ENCODE data around the gene EIF4G3.
"Not testable (repeated sequence)": the region's sequence is repeated elsewhere in the genome, so short reads cannot be mapped to it uniquely, and the experiment has no call there.

Gene EIF4G3

DNA sequence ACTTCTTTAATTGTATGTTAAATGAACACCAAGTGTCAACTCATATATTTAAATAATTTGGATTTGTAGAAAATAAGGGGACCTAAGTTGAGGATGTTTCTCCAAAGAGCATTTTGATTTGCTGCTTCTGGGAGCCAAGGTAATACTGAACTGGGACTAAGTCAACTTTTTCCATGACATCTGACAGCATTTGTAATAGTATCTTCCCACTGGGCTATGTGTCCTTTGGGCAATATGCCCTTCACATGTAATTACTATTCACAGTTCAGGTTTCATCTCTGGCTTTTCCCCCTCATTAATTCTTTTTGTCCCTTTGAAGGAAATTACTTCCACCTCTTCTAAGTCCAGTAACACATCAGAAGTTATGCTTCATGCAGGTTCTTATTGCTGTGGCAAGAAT lies 352.9 kb downstream of the EIF4G3 start:
- no peak for TF ChIP-seq ZFX (IDR thresholded peaks at IDR 0.05)
- TF ChIP-seq, protein P1, sequence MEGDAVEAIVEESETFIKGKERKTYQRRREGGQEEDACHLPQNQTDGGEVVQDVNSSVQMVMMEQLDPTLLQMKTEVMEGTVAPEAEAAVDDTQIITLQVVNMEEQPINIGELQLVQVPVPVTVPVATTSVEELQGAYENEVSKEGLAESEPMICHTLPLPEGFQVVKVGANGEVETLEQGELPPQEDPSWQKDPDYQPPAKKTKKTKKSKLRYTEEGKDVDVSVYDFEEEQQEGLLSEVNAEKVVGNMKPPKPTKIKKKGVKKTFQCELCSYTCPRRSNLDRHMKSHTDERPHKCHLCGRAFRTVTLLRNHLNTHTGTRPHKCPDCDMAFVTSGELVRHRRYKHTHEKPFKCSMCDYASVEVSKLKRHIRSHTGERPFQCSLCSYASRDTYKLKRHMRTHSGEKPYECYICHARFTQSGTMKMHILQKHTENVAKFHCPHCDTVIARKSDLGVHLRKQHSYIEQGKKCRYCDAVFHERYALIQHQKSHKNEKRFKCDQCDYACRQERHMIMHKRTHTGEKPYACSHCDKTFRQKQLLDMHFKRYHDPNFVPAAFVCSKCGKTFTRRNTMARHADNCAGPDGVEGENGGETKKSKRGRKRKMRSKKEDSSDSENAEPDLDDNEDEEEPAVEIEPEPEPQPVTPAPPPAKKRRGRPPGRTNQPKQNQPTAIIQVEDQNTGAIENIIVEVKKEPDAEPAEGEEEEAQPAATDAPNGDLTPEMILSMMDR (conservative IDR thresholded peaks at IDR 0.05), result no peak

DNA sequence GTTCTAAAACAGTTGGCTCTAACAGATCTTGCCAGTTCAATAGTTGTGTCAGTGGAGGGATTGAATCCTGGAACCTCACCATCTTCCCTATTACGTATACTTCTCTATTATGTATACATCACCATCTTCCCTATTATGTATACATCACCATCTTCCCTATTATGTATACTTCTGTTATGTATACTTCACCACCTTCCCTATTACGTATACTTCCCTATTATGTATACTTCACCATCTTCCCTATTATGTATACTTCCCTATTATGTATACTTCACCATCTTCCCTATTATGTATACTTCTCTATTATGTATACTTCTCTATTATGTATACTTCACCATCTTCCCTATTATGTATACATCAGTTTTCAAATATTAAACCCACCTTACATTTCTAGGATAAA lies 355.2 kb downstream of the EIF4G3 start:
- no peak overlapping the region for H3K27ac ChIP-seq
- TF ChIP-seq ZFX (IDR thresholded peaks at IDR 0.05), result no peak

More for the DNA sequence above, 352.9 kb downstream of the EIF4G3 start:
- H3K27ac ChIP-seq, result no peak overlapping the region

DNA sequence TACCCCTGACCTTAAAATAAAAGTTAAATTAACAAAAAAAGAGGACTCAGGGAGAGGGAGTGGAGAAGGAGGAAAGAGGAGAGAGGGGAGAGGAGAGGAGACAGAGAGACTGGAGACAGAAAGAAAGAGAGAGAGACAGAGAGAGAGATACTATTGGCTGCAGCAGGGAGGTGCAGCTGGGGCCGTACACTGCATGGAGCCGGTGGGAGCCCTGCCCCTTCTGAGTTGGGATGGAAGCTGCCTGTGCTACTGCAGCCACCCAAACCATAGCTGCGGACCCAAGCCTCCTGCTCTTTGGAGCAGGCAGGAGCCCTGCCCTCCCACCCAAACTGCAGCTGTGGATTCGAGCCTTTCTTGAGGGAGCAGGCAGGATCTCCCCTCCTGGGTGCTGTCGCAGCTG lies 356.9 kb downstream of the EIF4G3 start:
- no peak overlapping the region for H3K27ac ChIP-seq
- TF ChIP-seq ZFX (IDR thresholded peaks at IDR 0.05), result no peak
- TF ChIP-seq, protein P1 (conservative IDR thresholded peaks at IDR 0.05), result no peak

GRCh38 chr1:20814534-20814871 lies 362.2 kb downstream of the EIF4G3 start:
- no peak for TF ChIP-seq ZFX (IDR thresholded peaks at IDR 0.05)
- TF ChIP-seq, protein P1 (conservative IDR thresholded peaks at IDR 0.05), result no peak
- H3K27ac ChIP-seq, result no peak overlapping the region

- no peak overlapping the region for H3K27ac ChIP-seq
- TF ChIP-seq ZFX (IDR thresholded peaks at IDR 0.05), result no peak
- TF ChIP-seq, protein P1 (conservative IDR thresholded peaks at IDR 0.05), result no peak
These were observed 364.8 kb downstream of the EIF4G3 start for GRCh38 chr1:20811916-20812315.

DNA sequence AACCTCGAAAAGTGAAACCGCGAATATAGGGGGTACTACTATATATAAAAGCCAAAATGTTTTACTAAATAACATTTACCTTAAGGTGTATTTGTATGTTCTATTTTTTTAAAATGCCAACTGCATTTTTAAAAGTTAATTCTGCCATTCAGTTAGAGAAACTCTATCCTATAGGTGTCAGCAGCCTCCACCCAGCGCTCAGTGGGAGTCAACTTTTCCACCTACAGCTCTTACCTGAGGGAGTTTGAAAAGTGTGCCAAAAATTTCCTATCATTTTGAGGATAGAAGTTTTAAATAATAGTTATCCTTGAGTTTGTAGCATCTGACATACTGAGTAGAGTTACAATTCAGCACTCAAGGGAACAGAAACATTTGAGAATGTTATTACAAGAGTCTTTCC lies 383.5 kb downstream of the EIF4G3 start:
- TF ChIP-seq, protein P1 (conservative IDR thresholded peaks at IDR 0.05), result no peak
- no peak for TF ChIP-seq ZFX (IDR thresholded peaks at IDR 0.05)
- no peak overlapping the region for H3K27ac ChIP-seq

DNA sequence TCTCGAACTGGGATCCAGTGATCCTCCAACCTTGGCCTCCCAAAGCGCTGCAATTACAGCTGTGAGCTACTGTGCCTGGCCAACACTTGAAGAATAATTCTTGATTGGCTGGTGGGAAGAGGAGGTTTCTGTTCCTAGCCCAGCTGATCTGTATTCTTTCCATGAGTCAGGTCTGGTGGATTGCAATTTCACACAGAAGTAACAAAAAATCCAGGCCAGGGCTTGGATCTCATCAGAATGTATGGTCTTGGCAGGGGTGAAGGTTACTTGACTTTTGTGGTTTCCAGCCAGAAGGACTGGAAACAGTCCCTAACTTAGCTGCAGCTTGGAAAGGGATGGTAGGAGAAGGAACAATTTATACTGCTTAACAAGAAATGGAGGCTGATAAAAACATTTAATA lies 384.5 kb downstream of the EIF4G3 start:
- no peak overlapping the region for H3K27ac ChIP-seq
- no peak for TF ChIP-seq ZFX (IDR thresholded peaks at IDR 0.05)
- TF ChIP-seq, protein P1 (conservative IDR thresholded peaks at IDR 0.05), result no peak

- H3K27ac ChIP-seq, result no peak overlapping the region
These were observed 385.9 kb downstream of the EIF4G3 start for GRCh38 chr1:20790785-20791184.

DNA sequence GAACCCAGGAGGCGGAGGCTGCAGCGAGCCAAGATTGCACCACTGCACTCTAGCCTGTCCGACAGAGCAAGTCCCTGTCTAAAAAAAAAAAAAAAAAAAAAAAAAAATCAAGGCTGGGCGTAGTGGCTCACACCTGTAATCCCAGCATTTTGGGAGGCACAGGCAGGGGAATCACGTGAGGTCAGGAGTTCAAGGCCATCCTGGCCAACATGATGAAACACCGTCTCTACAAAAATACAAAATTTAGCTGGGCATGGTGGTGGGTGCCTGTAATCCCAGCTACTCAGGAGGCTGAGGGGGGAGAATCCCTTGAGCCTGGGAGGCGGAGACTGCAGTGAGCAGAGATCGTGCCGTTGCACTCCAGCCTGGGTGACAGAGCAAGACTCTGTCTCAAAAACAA lies 387.1 kb downstream of the EIF4G3 start:
- not testable (repeated sequence) for H3K27ac ChIP-seq

More at GRCh38 chr1:20790785-20791184, 385.9 kb downstream of the EIF4G3 start:
- TF ChIP-seq, protein P1 (conservative IDR thresholded peaks at IDR 0.05), result no peak
- TF ChIP-seq ZFX (IDR thresholded peaks at IDR 0.05), result no peak

All from C4-2B (cell line).